H1 (cell line): ENCODE data around the gene MXI1. TPM values are rescaled to one million over a fixed set of nuclear protein-coding genes. Genes with fewer than 3 reads are reported as not detected.

ENCODE experiments used
- CTCF ChIA-PET: fragments of 300-600 bp; sonication (Branson Sonifier 250); formaldehyde crosslinking; loops from one replicate; lab custom pipeline; 2021; ENCODE audit not compliant: partially characterized antibody; lab: Charles Lee
- POLR2A ChIA-PET: fragments of 300-600 bp; sonication (Branson Sonifier 250); formaldehyde crosslinking; loops from one replicate; lab custom pipeline; 2021; ENCODE audit warnings: inconsistent platforms; ENCODE audit not compliant: partially characterized antibody; lab: Charles Lee
- DNase-seq, 2 experiments: peaks; one replicate each; pipeline versions ENCODE4 v3.0.0 to v3.0.0-alpha.2; 2010 to 2022; ENCODE audit warnings: low spot score in 2 of 2, low read depth in 1 of 2, mixed read lengths in 1 of 2
- FAIRE-seq: peaks from 2 replicates; lab custom pipeline; 2011; peaks lifted over from hg19 to GRCh38; lab: Jason Lieb, UNC
- H2AFZ ChIP-seq: 2 replicates; pipeline ENCODE4 v1.8.1; 2012; ENCODE audit warnings: low read length, inconsistent platforms
- H2AK5ac ChIP-seq: 2 replicates; pipeline ENCODE4 v1.6.1; 2013; ENCODE audit warnings: low read depth, low read length
- H2BK120ac ChIP-seq: replicated peaks from 2 replicates; pipeline ENCODE3; 2013; ENCODE audit warnings: low read depth, low read length, inconsistent platforms
- H2BK12ac ChIP-seq: 2 replicates; pipeline ENCODE4 v1.6.1; 2013; ENCODE audit warnings: low read depth, low read length
- H2BK15ac ChIP-seq: 2 replicates; pipeline ENCODE4 v1.6.1; 2013; ENCODE audit warnings: low read length
- H2BK20ac ChIP-seq: 2 replicates; pipeline ENCODE4 v1.6.1; 2013; ENCODE audit warnings: low read length
- H2BK5ac ChIP-seq: 2 replicates; pipeline ENCODE4 v1.6.1; 2013; ENCODE audit warnings: low read depth, low read length
- H3K14ac ChIP-seq: 2 replicates; pipeline ENCODE4 v1.6.1; 2013; ENCODE audit warnings: inconsistent platforms; ENCODE audit not compliant: insufficient read length
- H3K18ac ChIP-seq: 2 replicates; pipeline ENCODE4 v1.6.1; 2013; ENCODE audit warnings: low read length; ENCODE audit errors: extremely low read depth
- H3K23ac ChIP-seq: 2 replicates; pipeline ENCODE4 v1.6.1; 2013; ENCODE audit warnings: inconsistent platforms; ENCODE audit not compliant: insufficient read length
- H3K23me2 ChIP-seq: 2 replicates; pipeline ENCODE4 v1.6.1; 2013; ENCODE audit warnings: low read depth, low read length
- H3K27ac ChIP-seq: 2 replicates; pipeline ENCODE4 v1.6.1; 2011; ENCODE audit warnings: low read depth, low read length, inconsistent platforms
- H3K27me3 ChIP-seq, 4 experiments: replicated peaks in 1 of 4; 1 replicate in 1 of 4; 2 replicates in 3 of 4; pipeline versions ENCODE4 v1.6.1 to v1.8.1; 2011 to 2013; ENCODE audit warnings: low read length in 3 of 4, mild to moderate bottlenecking in 3 of 4, inconsistent platforms in 2 of 4, mixed read lengths in 2 of 4, moderate library complexity in 1 of 4; ENCODE audit not compliant: control insufficient read depth in 3 of 4, insufficient read depth in 3 of 4; ENCODE audit errors: extremely low read depth in 1 of 4
- H3K36me3 ChIP-seq, 4 experiments: 2 replicates each; pipeline versions ENCODE4 v1.6.1 to v1.8.1; 2011 to 2013; ENCODE audit warnings: mild to moderate bottlenecking in 4 of 4, low read length in 3 of 4, moderate library complexity in 2 of 4, control low read depth in 1 of 4, inconsistent platforms in 1 of 4; ENCODE audit not compliant: insufficient read depth in 4 of 4, control insufficient read depth in 2 of 4
- H3K4ac ChIP-seq: replicated peaks from 2 replicates; pipeline ENCODE3; 2013; ENCODE audit warnings: low read length, low read depth, mixed read lengths, inconsistent platforms; ENCODE audit not compliant: insufficient read length
- H3K4me1 ChIP-seq, 4 experiments: replicated peaks in 1 of 4; 1 replicate in 1 of 4; 2 replicates in 3 of 4; pipeline versions ENCODE4 v1.6.1 to v1.8.1; 2011 to 2013; ENCODE audit warnings: low read length in 3 of 4, inconsistent platforms in 2 of 4, mixed read lengths in 1 of 4; ENCODE audit not compliant: insufficient read depth in 4 of 4, control insufficient read depth in 3 of 4
- H3K4me2 ChIP-seq, 2 experiments: 2 replicates each; pipeline versions ENCODE4 v1.6.1 to v1.8.1; 2011 to 2013; ENCODE audit warnings: low read depth in 2 of 2, low read length in 2 of 2, control low read depth in 1 of 2, inconsistent platforms in 1 of 2, mild to moderate bottlenecking in 1 of 2; ENCODE audit not compliant: insufficient read depth in 1 of 2
- H3K4me3 ChIP-seq, 4 experiments: fragments of 200-600, 300-600 bp in 1 of 4; sonication (generic), shearing (Covaris generic), sonication (Bioruptor Twin) in 1 of 4; 2 replicates each; pipeline versions ENCODE4 v1.5.1 to v1.8.1; 2011 to 2016; ENCODE audit warnings: low read length in 4 of 4, low read depth in 3 of 4, control low read depth in 2 of 4, inconsistent platforms in 2 of 4, mild to moderate bottlenecking in 2 of 4, mixed read lengths in 1 of 4, moderate library complexity in 1 of 4; ENCODE audit not compliant: insufficient read depth in 2 of 4; ENCODE audit errors: extremely low read depth in 1 of 4
- H3K56ac ChIP-seq: replicated peaks from 2 replicates; pipeline ENCODE3; 2013; ENCODE audit warnings: low read depth, mild to moderate bottlenecking, mixed read lengths, low read length, inconsistent platforms; ENCODE audit not compliant: insufficient read length
- H3K79me1 ChIP-seq: 2 replicates; pipeline ENCODE4 v1.6.1; 2013; ENCODE audit warnings: low read depth, low read length, control low read depth
- H3K79me2 ChIP-seq, 2 experiments: 2 replicates each; pipeline versions ENCODE4 v1.6.1 to v1.8.1; 2012 to 2013; ENCODE audit warnings: low read length in 2 of 2, mild to moderate bottlenecking in 2 of 2, inconsistent platforms in 1 of 2; ENCODE audit not compliant: insufficient read depth in 2 of 2, control insufficient read depth in 1 of 2
- H3K9ac ChIP-seq, 4 experiments: replicated peaks in 1 of 4; 1 replicate in 1 of 4; 2 replicates in 3 of 4; pipeline versions ENCODE4 v1.6.1 to v1.8.1; 2011 to 2013; ENCODE audit warnings: low read depth in 3 of 4, low read length in 3 of 4, control low read depth in 2 of 4, mild to moderate bottlenecking in 2 of 4, moderate library complexity in 2 of 4, inconsistent platforms in 1 of 4; ENCODE audit errors: extremely low read depth in 1 of 4
- H3K9me3 ChIP-seq, 2 experiments: 2 replicates each; pipeline versions ENCODE4 v1.6.1 to v1.8.1; 2012 to 2013; ENCODE audit warnings: mild to moderate bottlenecking in 2 of 2, moderate library complexity in 2 of 2, control low read depth in 1 of 2, inconsistent platforms in 1 of 2, low read depth in 1 of 2, low read length in 1 of 2, mixed read lengths in 1 of 2; ENCODE audit not compliant: insufficient read depth in 2 of 2
- H4K20me1 ChIP-seq, 2 experiments: replicated peaks in 1 of 2; 2 replicates each; pipeline versions ENCODE3 to v1.8.1; 2011 to 2013; ENCODE audit warnings: inconsistent platforms in 2 of 2, low read length in 2 of 2, mild to moderate bottlenecking in 1 of 2; ENCODE audit not compliant: insufficient read depth in 2 of 2, control insufficient read depth in 1 of 2
- H4K5ac ChIP-seq: 2 replicates; pipeline ENCODE4 v1.6.1; 2013; ENCODE audit warnings: low read length, low read depth, mixed read lengths, inconsistent platforms; ENCODE audit not compliant: insufficient read length
- H4K8ac ChIP-seq: 2 replicates; pipeline ENCODE4 v1.8.0; 2013; ENCODE audit warnings: mild to moderate bottlenecking, moderate library complexity, low read length, inconsistent platforms; ENCODE audit not compliant: insufficient read depth; ENCODE audit errors: extremely low read depth
- H4K91ac ChIP-seq: replicated peaks from 2 replicates; pipeline ENCODE3; 2013; ENCODE audit warnings: low read length, mixed read lengths, inconsistent platforms; ENCODE audit not compliant: insufficient read length
- ASH2L ChIP-seq: fragments of 200-600, 300-600 bp; sonication (generic); IDR thresholded peaks from one replicate; pipeline ENCODE4 v1.7.1; 2017; ENCODE audit warnings: low read length
- CBX8 ChIP-seq: fragments of 300-800, 300-1000 bp; sonication (generic); IDR thresholded peaks from 2 replicates; pipeline ENCODE4 v1.7.1; 2016; ENCODE audit warnings: low read depth, low read length, borderline replicate concordance
- CTBP2 ChIP-seq: IDR thresholded peaks from 2 replicates; pipeline ENCODE4 v1.7.0; 2011; ENCODE audit warnings: borderline replicate concordance, mild to moderate bottlenecking, moderate library complexity, mixed read lengths, low read length; ENCODE audit not compliant: insufficient read depth, insufficient read length
- GTF2F1 ChIP-seq: IDR thresholded peaks from 2 replicates; pipeline ENCODE4 v1.6.1; 2012; ENCODE audit warnings: low read depth, low read length, improper control_type of control experiment, borderline replicate concordance
- HDAC6 ChIP-seq: IDR thresholded peaks from one replicate; pipeline ENCODE4 v1.7.1; 2012; ENCODE audit warnings: low read depth, mild to moderate bottlenecking, inconsistent platforms, low read length, moderate library complexity
- KDM4A ChIP-seq: IDR thresholded peaks from one replicate; pipeline ENCODE4 v1.7.1; 2012; ENCODE audit warnings: low read depth, mild to moderate bottlenecking, moderate library complexity, low read length, inconsistent platforms; ENCODE audit not compliant: severe bottlenecking
- KDM5A ChIP-seq: fragments of 200-600 bp; IDR thresholded peaks from 2 replicates; pipeline ENCODE4 v1.7.1; 2012; ENCODE audit warnings: mild to moderate bottlenecking, low read length, inconsistent platforms, mixed read lengths
- POLR2A ChIP-seq, 2 experiments: IDR thresholded peaks; 1 replicate in 1 of 2; 2 replicates in 1 of 2; pipeline ENCODE4 v1.6.1; 2011; ENCODE audit warnings: low read depth in 2 of 2, low read length in 2 of 2, mild to moderate bottlenecking in 2 of 2; ENCODE audit errors: control extremely low read depth in 1 of 2
- POLR2AphosphoS5 ChIP-seq: IDR thresholded peaks from 2 replicates; pipeline ENCODE4 v1.6.1; 2011; ENCODE audit warnings: low read depth, low read length
- RAD21 ChIP-seq, 2 experiments: IDR thresholded peaks in 1 of 2; conservative IDR thresholded peaks in 1 of 2; 2 replicates each; pipeline ENCODE4 v1.6.1; 2011; ENCODE audit warnings: low read depth in 2 of 2, low read length in 2 of 2, improper control_type of control experiment in 1 of 2, inconsistent platforms in 1 of 2, mild to moderate bottlenecking in 1 of 2, moderate library complexity in 1 of 2
- SRF ChIP-seq: IDR thresholded peaks from 2 replicates; pipeline ENCODE4 v1.6.1; 2011; ENCODE audit warnings: mild to moderate bottlenecking, low read depth, low read length, moderate library complexity
- TCF12 ChIP-seq: IDR thresholded peaks from 2 replicates; pipeline ENCODE4 v1.6.1; 2011; ENCODE audit warnings: low read depth, mild to moderate bottlenecking, low read length
- WGBS, 2 experiments: shearing (Covaris generic) in 1 of 2; methylation state at CpG; one replicate each; pipeline versions ENCODE4 v1.1.6 to v1.1.7; 2013 to 2015; ENCODE audit warnings: low lambda C conversion rate in 2 of 2, mixed read lengths in 2 of 2, inconsistent platforms in 1 of 2, low coverage in 1 of 2, missing lambda C conversion rate in 1 of 2; ENCODE audit not compliant: insufficient replicate concordance in 2 of 2, insufficient coverage in 1 of 2, insufficient read length in 1 of 2; ENCODE audit errors: extremely low coverage in 1 of 2, missing lambda C conversion rate in 1 of 2; 5-methylcytosine and 5-hydroxymethylcytosine counted together
- polyA plus RNA-seq, 7 experiments: library from polyadenylated mRNA; depleted of rRNA in 3 of 7; stranded (reverse) in 5 of 7; unstranded in 2 of 7; fragments of >200 nt in 5 of 7; fragments of 200-250 nt in 2 of 7; gene quantifications; 1 replicate in 5 of 7; 2 replicates in 1 of 7; 4 replicates in 1 of 7; pipeline versions ENCODE4 v1.2.1 to v1.2.3, GENCODE V29; 2011 to 2013; ENCODE audit warnings: missing spikeins in 2 of 7, mixed read lengths in 2 of 7
- total RNA-seq: library from RNA; stranded (reverse); fragmentation: NEBNext Ultra II Directional; extraction: Animal tissue kit (Norgen Biotek cat#: 25700); gene quantifications from 2 replicates; pipeline ENCODE4 v1.2.1, GENCODE V29; 2021

Gene MXI1
- total and polyA plus RNA-seq, 2 of the 8 experiments (the other 6 are each of a cell fraction or from before 2014, with no cell fraction given), result 5.7 to 8.8 TPM

GRCh38 chr10:110203500-110204455 is 3.6 kb upstream of the MXI1 start:
- Histone ChIP-seq H3K14ac (no peak overlapping the region), H2BK5ac (no peak overlapping the region), H4K91ac (no peak overlapping the region), H3K27me3 (peaks cover 7 to 42% (median 24%) of the 10 kb centered on the region in 4 experiments), H3K9ac (no peak overlapping the region), H3K9me3 (no peaks in the 10 kb centered on the region), H3K23me2 (peaks cover 7% of the 10 kb centered on the region; the same call in 1 of the 2 replicates), H3K27ac (no peak overlapping the region), H2BK12ac (no peak overlapping the region), H3K36me3 (no peaks in the 10 kb centered on the region), H2BK15ac (no peak overlapping the region), H2BK120ac (no peak overlapping the region), H3K79me1 (no peaks in the 10 kb centered on the region), H3K4me1 (peaks cover 4 to 15% (median 8%) of the 10 kb centered on the region in 4 experiments; a peak in 6 of 7 replicates), H3K4me3 (no peak overlapping the region), H4K20me1 (peaks cover 0 to 3% of the 10 kb centered on the region in 2 experiments), H3K18ac (no peak overlapping the region), H3K23ac (no peak overlapping the region), H3K56ac (no peak overlapping the region), H2AK5ac (no peak overlapping the region), H2BK20ac (no peak overlapping the region), H2AFZ (no peak overlapping the region), H4K5ac (no peak overlapping the region), H3K4ac (no peak overlapping the region), H3K79me2 (no peaks in the 10 kb centered on the region), H4K8ac (no peak overlapping the region), H3K4me2 (no peak overlapping the region)
- DNase-seq (peak in 1 of 2 experiments; percentile 32), FAIRE-seq (no peak)
- ChIA-PET POLR2A (interaction anchor here (0.7 to 1.3 kb wide), 2 partner anchors 8 to 15 kb away, joined by 3 to 4 read pairs; no protein-coding TSS in a partner anchor), CTCF (interaction anchor here (0.6 to 14.0 kb wide), 8 partner anchors 10 to 76 kb away, joined by 3 to 333 read pairs (median 45); no protein-coding TSS in a partner anchor)
- 89% methylated on average over 8 of the region's 8 CpGs; no CpG with 5 or more reads in 1 of the 2 experiments for WGBS, 2 experiments
- TF ChIP-seq TCF12 (no peak), KDM5A (no peak), SRF (no peak), POLR2A (IDR thresholded peaks at IDR 0.05; ENCODE audit: control extremely low read depth in 1 of 2, low read depth in 2 of 2, low read length in 2 of 2) (no peak), ASH2L (no peak), HDAC6 (no peak), RAD21 (IDR thresholded peaks at IDR 0.05 in 1 of 2, conservative IDR thresholded peaks at IDR 0.05 in 1 of 2; ENCODE audit: low read depth in 2 of 2, low read length in 2 of 2) (no peak), KDM4A (no peak), CTBP2 (no peak), CBX8 (no peak), GTF2F1 (no peak), POLR2AphosphoS5 (no peak)
